Ovary (tissue), 3 donors: ENCODE measurements around the gene ARRB2.

Experiments used
- EP300 ChIP-seq: sonication (generic); formaldehyde crosslinking; IDR thresholded peaks from one replicate; pipeline ENCODE4 v1.6.1; 2017; ENCODE audit warnings: antibody characterized with exemption
- POLR2A ChIP-seq: fragments of 450-650 bp; IDR thresholded peaks from one replicate; pipeline ENCODE4 v1.6.1; 2017; ENCODE audit warnings: antibody characterized with exemption, mild to moderate bottlenecking, moderate library complexity
- TF ChIP-seq, protein P1 (sequence below), 3 donors: fragments of 450-650 bp in 2 of 3; fragments of 200-600 bp in 1 of 3; IDR thresholded peaks; one replicate each; pipeline versions ENCODE4 v1.5.1 to v1.8.0; 2016 to 2022; ENCODE audit warnings: antibody characterized with exemption in 3 of 3, mild to moderate bottlenecking in 1 of 3
- donor health status: DM: no; HTN: no; CAD: no.

DNA sequence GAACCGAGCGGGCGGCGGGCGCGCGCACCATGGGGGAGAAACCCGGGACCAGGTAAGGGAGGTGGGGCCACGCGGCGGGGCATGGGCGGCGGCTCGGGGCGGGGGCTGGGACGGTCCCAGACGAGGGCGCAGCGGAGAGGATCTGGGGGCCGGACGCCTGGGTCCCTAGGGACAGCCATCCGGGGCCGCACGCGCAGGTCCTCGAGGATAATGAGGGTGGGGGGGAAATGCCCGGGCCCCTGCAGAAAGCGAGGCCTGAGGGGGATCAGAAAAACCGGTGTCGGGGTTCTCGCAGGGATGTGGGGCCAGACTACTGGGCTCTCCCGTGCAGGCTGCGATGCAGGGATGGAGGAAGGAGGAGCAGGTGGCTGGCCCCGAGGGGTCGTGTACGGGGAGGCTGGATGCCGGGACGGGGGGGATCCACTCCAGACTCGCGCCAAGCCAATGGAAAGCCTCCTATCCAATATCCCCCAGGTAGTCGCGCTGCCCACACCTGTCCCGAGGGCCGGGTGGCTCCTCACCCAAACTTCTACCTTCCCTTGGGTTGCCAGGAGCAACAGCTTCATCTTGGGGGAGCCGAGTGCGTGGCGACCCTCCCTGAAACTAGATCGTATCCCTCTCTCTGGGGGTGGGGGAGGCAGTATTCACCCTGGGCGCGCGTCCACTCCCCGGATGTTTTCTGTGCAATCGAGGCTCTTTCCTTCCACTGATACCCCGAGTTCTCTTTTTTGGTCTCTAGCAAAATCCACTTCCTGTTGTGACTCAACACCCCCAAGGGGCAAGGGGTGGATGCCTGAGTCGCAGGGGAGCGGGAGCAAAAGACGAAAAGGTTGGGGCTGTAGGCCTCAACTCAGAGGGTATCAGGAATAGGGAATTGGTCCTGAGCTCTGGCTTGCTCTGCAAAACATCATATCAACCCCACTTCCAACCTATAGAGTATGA lies 532 bp downstream of the ARRB2 start:
- TF ChIP-seq, protein P1, sequence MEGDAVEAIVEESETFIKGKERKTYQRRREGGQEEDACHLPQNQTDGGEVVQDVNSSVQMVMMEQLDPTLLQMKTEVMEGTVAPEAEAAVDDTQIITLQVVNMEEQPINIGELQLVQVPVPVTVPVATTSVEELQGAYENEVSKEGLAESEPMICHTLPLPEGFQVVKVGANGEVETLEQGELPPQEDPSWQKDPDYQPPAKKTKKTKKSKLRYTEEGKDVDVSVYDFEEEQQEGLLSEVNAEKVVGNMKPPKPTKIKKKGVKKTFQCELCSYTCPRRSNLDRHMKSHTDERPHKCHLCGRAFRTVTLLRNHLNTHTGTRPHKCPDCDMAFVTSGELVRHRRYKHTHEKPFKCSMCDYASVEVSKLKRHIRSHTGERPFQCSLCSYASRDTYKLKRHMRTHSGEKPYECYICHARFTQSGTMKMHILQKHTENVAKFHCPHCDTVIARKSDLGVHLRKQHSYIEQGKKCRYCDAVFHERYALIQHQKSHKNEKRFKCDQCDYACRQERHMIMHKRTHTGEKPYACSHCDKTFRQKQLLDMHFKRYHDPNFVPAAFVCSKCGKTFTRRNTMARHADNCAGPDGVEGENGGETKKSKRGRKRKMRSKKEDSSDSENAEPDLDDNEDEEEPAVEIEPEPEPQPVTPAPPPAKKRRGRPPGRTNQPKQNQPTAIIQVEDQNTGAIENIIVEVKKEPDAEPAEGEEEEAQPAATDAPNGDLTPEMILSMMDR (IDR thresholded peaks at IDR 0.05) = no peak
- TF ChIP-seq POLR2A (no peak), EP300 (no peak)
